ENCODE results near the gene ABHD1. TPM values are rescaled to one million over a fixed set of nuclear protein-coding genes. Genes with fewer than 3 reads are reported as not detected.
A peak's percentile ranks its signal among the peaks of the same experiment; 100 is the strongest.

The ABHD1 gene
- total RNA-seq, 1 donor from 2014 or later = not detected

GRCh38 chr2:27086724-27087593, 36.7 kb upstream of the ABHD1 start, which contains the start of gene KHK:
KHK (plus strand) TSS chr2:27086772; CDS start chr2:27087260, 488 bp downstream.
- no peaks in the 10 kb centered on the region for H3K9me3 ChIP-seq (ENCODE audit: control insufficient read depth in 3 of 3, low read length in 3 of 3)
- no peaks in the 10 kb centered on the region for H3K36me3 ChIP-seq (ENCODE audit: control insufficient read depth in 3 of 3, insufficient read depth in 3 of 3, low read length in 3 of 3)
- no peaks in the 10 kb centered on the region for H3K27me3 ChIP-seq (ENCODE audit: control insufficient read depth in 3 of 3, insufficient read depth in 3 of 3, low read length in 3 of 3)
- H3K4me1 ChIP-seq (ENCODE audit: control insufficient read depth in 3 of 3, insufficient read depth in 3 of 3, low read length in 3 of 3) = peaks cover 40 to 52% (median 43%) of the 10 kb centered on the region in 3 donors
- peak within 1 kb of the TSS; percentile 77 to 88 (median 87) for H3K4me3 ChIP-seq (ENCODE audit: low read length in 3 of 3)
- H3K9ac ChIP-seq (ENCODE audit: low read depth in 1 of 3, low read length in 3 of 3) = peak within 1 kb of the TSS; percentile 61 to 86 (median 76)
- H3K27ac ChIP-seq (ENCODE audit: low read depth, low read length) = peak within 1 kb of the TSS; percentile 75

GRCh38 chr2:27087823-27088410, 35.7 kb upstream of the ABHD1 start:
- Histone ChIP-seq H3K9ac (ENCODE audit: low read depth in 1 of 3, low read length in 3 of 3) (no peak overlapping the region), H3K27ac (ENCODE audit: low read depth, low read length) (no peak overlapping the region), H3K9me3 (ENCODE audit: control insufficient read depth in 3 of 3, low read length in 3 of 3) (no peaks in the 10 kb centered on the region), H3K4me3 (ENCODE audit: low read length in 3 of 3) (no peak overlapping the region), H3K4me1 (ENCODE audit: control insufficient read depth in 3 of 3, insufficient read depth in 3 of 3, low read length in 3 of 3) (peaks cover 33 to 43% (median 37%) of the 10 kb centered on the region in 3 donors), H3K27me3 (ENCODE audit: control insufficient read depth in 3 of 3, insufficient read depth in 3 of 3, low read length in 3 of 3) (no peaks in the 10 kb centered on the region), H3K36me3 (ENCODE audit: control insufficient read depth in 3 of 3, insufficient read depth in 3 of 3, low read length in 3 of 3) (peaks cover 0 to 5% (median 0%) of the 10 kb centered on the region in 3 donors)

GRCh38 chr2:27088634-27089033, 35.0 kb upstream of the ABHD1 start:
- Histone ChIP-seq H3K36me3 (ENCODE audit: control insufficient read depth in 3 of 3, insufficient read depth in 3 of 3, low read length in 3 of 3) (peaks cover 0 to 5% (median 0%) of the 10 kb centered on the region in 3 donors), H3K9me3 (ENCODE audit: control insufficient read depth in 3 of 3, low read length in 3 of 3) (no peaks in the 10 kb centered on the region), H3K9ac (ENCODE audit: low read depth in 1 of 3, low read length in 3 of 3) (no peak overlapping the region), H3K27ac (ENCODE audit: low read depth, low read length) (no peak overlapping the region), H3K4me1 (ENCODE audit: control insufficient read depth in 3 of 3, insufficient read depth in 3 of 3, low read length in 3 of 3) (peaks cover 26 to 36% (median 30%) of the 10 kb centered on the region in 3 donors), H3K27me3 (ENCODE audit: control insufficient read depth in 3 of 3, insufficient read depth in 3 of 3, low read length in 3 of 3) (no peaks in the 10 kb centered on the region), H3K4me3 (ENCODE audit: low read length in 3 of 3) (no peak overlapping the region)

GRCh38 chr2:27089111-27089954, 34.3 kb upstream of the ABHD1 start:
- H3K27me3 ChIP-seq (ENCODE audit: control insufficient read depth in 3 of 3, insufficient read depth in 3 of 3, low read length in 3 of 3) = no peaks in the 10 kb centered on the region

GRCh38 chr2:27091746-27092695, 31.6 kb upstream of the ABHD1 start:
- no peaks in the 10 kb centered on the region for H3K27me3 ChIP-seq (ENCODE audit: control insufficient read depth in 3 of 3, insufficient read depth in 3 of 3, low read length in 3 of 3)
- peaks cover 0 to 5% (median 0%) of the 10 kb centered on the region in 3 donors for H3K36me3 ChIP-seq (ENCODE audit: control insufficient read depth in 3 of 3, insufficient read depth in 3 of 3, low read length in 3 of 3)
- no peaks in the 10 kb centered on the region for H3K9me3 ChIP-seq (ENCODE audit: control insufficient read depth in 3 of 3, low read length in 3 of 3)
- peaks cover 17 to 25% (median 20%) of the 10 kb centered on the region in 3 donors for H3K4me1 ChIP-seq (ENCODE audit: control insufficient read depth in 3 of 3, insufficient read depth in 3 of 3, low read length in 3 of 3)
- H3K4me3 ChIP-seq (ENCODE audit: low read length in 3 of 3) = no peak overlapping the region
- no peak overlapping the region for H3K9ac ChIP-seq (ENCODE audit: low read depth in 1 of 3, low read length in 3 of 3)
- H3K27ac ChIP-seq (ENCODE audit: low read depth, low read length) = no peak overlapping the region

More at GRCh38 chr2:27089111-27089954, 34.3 kb upstream of the ABHD1 start:
- H3K27ac ChIP-seq (ENCODE audit: low read depth, low read length) = no peak overlapping the region
- peaks cover 21 to 31% (median 23%) of the 10 kb centered on the region in 3 donors for H3K4me1 ChIP-seq (ENCODE audit: control insufficient read depth in 3 of 3, insufficient read depth in 3 of 3, low read length in 3 of 3)
- peaks cover 0 to 5% (median 0%) of the 10 kb centered on the region in 3 donors for H3K36me3 ChIP-seq (ENCODE audit: control insufficient read depth in 3 of 3, insufficient read depth in 3 of 3, low read length in 3 of 3)
- H3K4me3 ChIP-seq (ENCODE audit: low read length in 3 of 3) = no peak overlapping the region
- no peaks in the 10 kb centered on the region for H3K9me3 ChIP-seq (ENCODE audit: control insufficient read depth in 3 of 3, low read length in 3 of 3)
- no peak overlapping the region for H3K9ac ChIP-seq (ENCODE audit: low read depth in 1 of 3, low read length in 3 of 3)

- H3K9ac ChIP-seq (ENCODE audit: low read depth in 1 of 3, low read length in 3 of 3) = no peak overlapping the region
- H3K36me3 ChIP-seq (ENCODE audit: control insufficient read depth in 3 of 3, insufficient read depth in 3 of 3, low read length in 3 of 3) = peaks cover 0 to 5% (median 0%) of the 10 kb centered on the region in 3 donors
- peaks cover 11 to 16% (median 13%) of the 10 kb centered on the region in 3 donors for H3K4me1 ChIP-seq (ENCODE audit: control insufficient read depth in 3 of 3, insufficient read depth in 3 of 3, low read length in 3 of 3)
- no peak overlapping the region for H3K4me3 ChIP-seq (ENCODE audit: low read length in 3 of 3)
- no peaks in the 10 kb centered on the region for H3K9me3 ChIP-seq (ENCODE audit: control insufficient read depth in 3 of 3, low read length in 3 of 3)
- H3K27ac ChIP-seq (ENCODE audit: low read depth, low read length) = no peak overlapping the region
- no peaks in the 10 kb centered on the region for H3K27me3 ChIP-seq (ENCODE audit: control insufficient read depth in 3 of 3, insufficient read depth in 3 of 3, low read length in 3 of 3)
Observed at GRCh38 chr2:27092696-27093429, 30.8 kb upstream of the ABHD1 start.

GRCh38 chr2:27093430-27094352, 29.9 kb upstream of the ABHD1 start:
- H3K36me3 ChIP-seq (ENCODE audit: control insufficient read depth in 3 of 3, insufficient read depth in 3 of 3, low read length in 3 of 3) = peaks cover 0 to 5% (median 0%) of the 10 kb centered on the region in 3 donors
- no peak overlapping the region for H3K4me3 ChIP-seq (ENCODE audit: low read length in 3 of 3)
- peak overlapping the region in 1 of 3 donors; percentile 25 for H3K9ac ChIP-seq (ENCODE audit: low read depth in 1 of 3, low read length in 3 of 3)
- H3K27ac ChIP-seq (ENCODE audit: low read depth, low read length) = no peak overlapping the region
- H3K4me1 ChIP-seq (ENCODE audit: control insufficient read depth in 3 of 3, insufficient read depth in 3 of 3, low read length in 3 of 3) = peaks cover 11 to 16% (median 13%) of the 10 kb centered on the region in 3 donors
- no peaks in the 10 kb centered on the region for H3K27me3 ChIP-seq (ENCODE audit: control insufficient read depth in 3 of 3, insufficient read depth in 3 of 3, low read length in 3 of 3)
- H3K9me3 ChIP-seq (ENCODE audit: control insufficient read depth in 3 of 3, low read length in 3 of 3) = no peaks in the 10 kb centered on the region

Data from skeletal muscle tissue (tissue), 4 donors.